ENCODE results near the gene HSPB2.
"Not testable (repeated sequence)": the region's sequence is repeated elsewhere in the genome, so short reads cannot be mapped to it uniquely, and the experiment has no call there.

The HSPB2 gene

GRCh38 chr11:111912535-111912934, at the start of gene HSPB2:
Gene HSPB2 (plus strand): TSS chr11:111912734. CDS start chr11:111912830, 96 bp downstream.
- peak; percentile 70 for DNase-seq

- DNase-seq: no peak
Measured at GRCh38 chr11:111870113-111870512, 42.4 kb upstream of the HSPB2 start.

GRCh38 chr11:111870522-111870885, 42.0 kb upstream of the HSPB2 start:
- no peak for DNase-seq

- DNase-seq: peak; percentile 93
Measured at GRCh38 chr11:111870886-111871692, 41.4 kb upstream of the HSPB2 start, which contains the start of gene ALG9. Gene ALG9 (minus strand): TSS chr11:111871581. CDS start chr11:111871482, 99 bp downstream.

- DNase-seq: no peak
Measured at GRCh38 chr11:111871693-111872161, 40.8 kb upstream of the HSPB2 start.

- no peak for DNase-seq
Measured at GRCh38 chr11:111878385-111878848, 34.1 kb upstream of the HSPB2 start.

DNA sequence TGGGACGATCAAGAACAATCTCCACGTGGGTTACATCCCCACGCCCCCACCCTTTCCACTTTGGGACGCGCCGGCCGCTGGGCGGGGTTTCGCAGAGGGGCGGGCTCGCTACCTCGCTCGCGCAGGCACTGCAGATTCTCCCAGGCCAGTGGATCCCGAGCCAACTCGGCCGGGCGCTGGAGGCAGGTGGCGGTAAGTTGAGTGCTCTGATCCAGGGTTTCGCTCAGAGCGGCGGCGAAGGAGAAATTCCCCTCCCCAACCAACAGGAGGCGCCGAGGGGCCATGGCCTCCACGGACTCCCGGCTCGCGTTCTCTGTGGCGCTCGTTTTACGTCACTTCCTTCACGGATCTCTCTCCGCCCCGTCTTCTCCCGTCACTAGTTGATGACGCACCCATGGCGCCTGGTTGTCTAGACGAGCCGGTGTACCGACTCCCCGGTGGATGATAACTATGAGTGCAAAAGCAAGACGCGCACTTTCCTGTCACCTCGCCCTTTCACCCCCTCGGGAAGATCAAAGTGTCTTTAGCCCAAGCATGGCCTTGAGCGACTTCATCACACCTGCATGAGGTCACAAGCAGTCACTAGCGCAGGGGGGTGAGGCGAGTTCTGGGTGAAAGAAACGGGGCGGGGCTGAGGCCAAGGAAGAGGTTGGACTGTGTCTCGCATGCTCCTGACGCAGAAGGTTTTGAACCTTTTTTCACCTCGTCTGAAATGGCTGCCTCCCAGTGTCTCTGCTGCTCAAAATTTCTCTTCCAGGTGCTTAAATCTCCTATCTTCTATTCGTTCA, 33.5 kb upstream of the HSPB2 start, which contains the start of the genes CFAP68 and FDXACB1:
TSS of gene CFAP68 (plus strand) at position 693 of the 788 bp plus-strand sequence. CDS start at position 713, 20 bp downstream.
TSS of gene FDXACB1 (minus strand) at position 317 of the 788 bp plus-strand sequence. CDS start at position 284, 33 bp downstream.
- DNase-seq: peak; percentile 97

- DNase-seq: no peak
Measured at GRCh38 chr11:111879637-111879960, 32.9 kb upstream of the HSPB2 start.

- DNase-seq: no peak
Measured at GRCh38 chr11:111882202-111882601, 30.3 kb upstream of the HSPB2 start.

DNA sequence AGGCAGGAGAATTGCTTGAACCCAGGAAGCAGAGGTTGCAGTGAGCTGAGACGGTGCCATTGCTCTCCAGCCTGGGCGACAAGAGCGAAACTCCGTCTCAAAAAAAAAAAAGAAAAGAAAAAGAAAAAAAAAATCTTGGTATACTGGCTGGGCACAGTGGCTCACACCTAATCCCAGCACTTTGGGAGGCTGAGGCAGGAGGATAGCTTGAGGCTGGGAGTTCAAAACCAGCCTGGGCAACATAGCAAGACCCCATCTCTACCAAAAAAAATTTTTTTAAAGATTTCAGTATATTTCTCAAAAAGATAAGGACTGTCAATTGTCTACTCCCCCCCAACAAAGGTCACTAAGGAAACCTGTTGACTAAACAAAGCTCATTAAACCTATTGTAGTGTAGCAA, 27.5 kb upstream of the HSPB2 start:
- DNase-seq: not testable (repeated sequence)

- no peak for DNase-seq
Measured at GRCh38 chr11:111886032-111886431, 26.5 kb upstream of the HSPB2 start.

GRCh38 chr11:111886844-111887243, 25.7 kb upstream of the HSPB2 start:
- DNase-seq: no peak

DNA sequence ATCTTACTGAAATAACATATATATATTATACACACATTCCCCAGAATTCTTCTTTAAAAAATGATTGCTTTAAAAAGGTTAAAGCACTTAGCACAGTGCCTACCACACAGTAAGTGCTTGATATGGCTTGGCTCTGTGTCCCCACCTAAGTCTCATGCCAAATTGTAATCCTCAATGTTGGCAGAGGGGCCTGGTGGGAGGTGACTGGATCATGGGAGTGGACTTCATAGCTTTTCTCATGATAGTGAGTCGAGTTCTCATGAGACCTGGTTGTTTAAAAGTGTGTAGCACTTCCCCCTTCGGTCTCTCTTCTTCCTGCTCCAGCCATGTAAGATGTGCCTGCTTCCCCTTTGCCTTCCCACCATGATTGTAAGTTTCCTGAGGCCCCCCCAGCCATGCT, 7.1 kb upstream of the HSPB2 start:
- DNase-seq: no peak

GRCh38 chr11:111906680-111907079, 5.9 kb upstream of the HSPB2 start:
- DNase-seq: no peak

DNA sequence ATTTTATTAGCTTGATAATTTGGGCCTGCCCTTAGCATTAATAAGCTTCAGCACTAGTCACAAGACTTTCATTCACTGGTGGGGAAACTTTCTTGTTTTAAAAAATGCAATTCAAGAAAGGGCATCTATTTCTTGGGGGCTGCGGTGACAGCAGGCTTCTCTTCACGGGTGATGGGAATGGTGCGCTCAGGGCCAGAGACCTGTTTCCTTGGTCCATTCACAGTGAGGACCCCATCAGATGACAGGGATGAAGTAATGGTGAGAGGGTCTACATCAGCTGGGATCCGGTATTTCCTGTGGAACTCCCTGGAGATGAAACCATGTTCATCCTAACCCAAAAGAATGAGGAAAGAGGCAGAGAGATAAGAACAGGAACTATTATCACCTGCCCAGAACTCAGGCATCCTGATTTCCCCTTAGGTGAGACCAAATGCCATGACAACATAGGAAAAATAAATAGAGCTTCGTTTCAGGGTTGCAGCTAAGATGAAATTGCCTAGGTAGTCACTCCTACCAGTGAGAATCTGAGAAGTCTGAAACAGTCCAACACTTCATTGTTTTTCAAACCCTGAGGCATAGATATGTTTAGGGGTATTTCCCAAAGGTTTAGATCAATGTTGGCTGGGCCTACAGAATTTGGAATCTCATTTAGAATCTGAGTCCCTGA, 3.8 kb upstream of the HSPB2 start:
- no peak for DNase-seq

- no peak for DNase-seq
Measured at GRCh38 chr11:111909378-111909777, 3.2 kb upstream of the HSPB2 start.

DNA sequence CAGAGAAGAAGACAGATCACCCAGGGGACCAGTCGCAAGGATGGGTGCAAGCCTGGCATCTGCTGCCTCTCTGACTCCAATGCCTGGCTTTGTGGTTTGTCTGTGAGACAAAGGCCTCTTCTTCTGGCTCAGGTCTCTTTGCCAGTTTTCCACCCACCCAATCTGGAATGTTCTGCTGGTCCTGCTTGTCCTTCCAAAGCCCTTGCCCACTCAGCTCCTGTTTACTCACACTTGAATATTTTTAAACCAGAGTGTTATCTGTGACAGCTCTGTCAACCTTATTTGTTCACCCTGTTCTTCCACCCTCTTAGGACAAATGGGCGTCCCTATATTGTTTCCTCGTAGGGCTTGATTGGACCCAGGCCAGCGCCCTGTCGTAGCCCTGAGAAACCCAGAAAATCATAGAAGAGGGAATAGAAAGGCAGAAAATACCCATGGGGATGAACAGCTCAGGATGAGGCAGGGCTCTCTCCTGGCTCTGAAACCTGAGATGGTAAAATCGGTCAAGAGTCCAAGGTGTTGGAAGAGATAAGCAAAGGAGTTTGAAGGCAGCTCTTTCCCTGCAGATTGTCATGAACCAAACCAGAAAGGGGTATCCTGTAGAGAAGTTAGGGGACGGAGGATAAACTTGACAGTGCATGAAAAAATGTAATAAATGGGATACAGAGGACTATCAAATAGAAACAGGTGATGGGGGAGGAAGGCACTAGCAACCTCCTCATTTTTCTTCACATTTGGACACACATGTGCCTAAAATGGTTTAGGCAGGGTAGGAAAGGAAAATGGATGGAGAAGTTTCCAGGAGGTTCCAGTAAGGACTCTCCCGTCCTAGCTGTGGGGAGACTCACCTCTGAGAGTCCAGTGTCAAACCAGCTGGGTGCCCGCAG, 1.6 kb upstream of the HSPB2 start:
- no peak for DNase-seq

GRCh38 chr11:111911563-111912401, 752 bp upstream of the HSPB2 start, which contains the start of gene CRYAB:
Gene CRYAB (minus strand): TSS chr11:111911770. CDS start chr11:111911724, 46 bp downstream.
- peak; percentile 88 for DNase-seq

GRCh38 chr11:111913031-111913861, 712 bp downstream of the HSPB2 start:
- DNase-seq: peak; percentile 60

DNA sequence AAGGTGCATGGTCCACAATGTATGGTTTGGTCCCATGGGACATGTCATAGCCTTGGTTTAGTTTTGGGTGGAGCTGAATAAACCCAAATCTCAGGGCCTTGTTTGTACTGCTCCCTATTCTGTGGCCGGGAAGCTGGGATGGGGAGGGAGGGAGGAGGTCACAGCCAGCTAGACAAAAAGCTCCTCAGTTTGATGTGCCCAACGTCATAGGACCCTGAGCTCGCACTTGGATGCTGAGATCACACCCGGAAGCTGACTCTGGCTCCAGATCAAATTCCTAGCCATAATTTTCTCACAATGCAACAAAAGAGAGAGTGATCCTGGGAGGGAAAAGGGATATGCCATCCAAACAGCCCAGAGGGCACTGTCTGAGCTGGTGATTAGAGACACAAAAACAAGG, 1.5 kb downstream of the HSPB2 start:
- no peak for DNase-seq
